ENCODE results near the gene SLC25A46. TPM values are rescaled to one million over a fixed set of nuclear protein-coding genes. Genes with fewer than 3 reads are reported as not detected.

Gene SLC25A46
- total RNA-seq, 1 experiment from 2014 or later: 99.9 TPM

DNA sequence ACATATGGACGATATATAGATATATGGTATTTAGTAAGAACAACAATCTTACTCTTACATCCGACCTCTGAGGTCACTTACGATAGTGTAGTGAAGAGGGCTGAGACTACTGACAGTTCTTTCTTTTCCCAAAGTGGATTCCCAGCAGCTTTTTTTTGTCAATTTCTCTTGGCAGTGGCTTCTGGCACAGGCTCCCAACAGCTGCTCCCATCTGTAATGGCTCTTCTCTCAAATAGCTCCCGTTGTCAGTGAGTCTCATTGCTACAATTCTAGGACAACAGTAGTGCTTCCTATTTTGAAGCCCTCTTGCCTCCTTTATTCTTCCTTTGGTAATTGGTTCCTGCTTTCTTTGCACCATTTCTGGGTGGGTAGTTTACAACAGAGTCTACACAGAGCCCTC, 68.4 kb downstream of the SLC25A46 start:
- Histone ChIP-seq H3K9me3 (peaks cover 25% of the 10 kb centered on the region), H3K36me3 (no peaks in the 10 kb centered on the region), H3K27me3 (no peaks in the 10 kb centered on the region), H3K4me3 (no peak overlapping the region)
- DNase-seq: peak; percentile 42

DNA sequence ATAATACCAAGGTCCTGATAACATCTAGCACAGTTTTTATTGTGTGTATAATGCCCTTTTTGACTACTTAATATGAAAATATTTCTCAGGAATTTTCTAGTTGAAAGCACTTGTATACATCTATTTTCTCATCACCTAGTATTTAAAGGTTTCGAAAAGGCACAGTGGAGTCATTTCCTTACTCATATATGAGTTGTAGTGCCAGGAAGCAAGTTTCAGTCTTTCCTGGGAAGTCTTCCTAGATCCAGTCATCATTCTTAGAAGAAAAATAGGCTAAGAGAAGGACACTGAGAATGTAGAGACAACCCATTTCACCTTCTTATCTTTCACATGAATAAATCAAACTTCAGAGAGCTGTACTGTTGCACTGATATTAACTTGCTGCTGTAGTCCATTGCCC, 70.2 kb downstream of the SLC25A46 start:
- Histone ChIP-seq H3K27me3 (no peaks in the 10 kb centered on the region), H3K36me3 (no peaks in the 10 kb centered on the region), H3K4me3 (no peak overlapping the region), H3K9me3 (peaks cover 21% of the 10 kb centered on the region)
- no peak for DNase-seq

Other genes with a start within 250 kb of the SLC25A46 start
- gene TMEM232, start 12.3 kb upstream of the SLC25A46 start, total RNA-seq (2014; rRNA removed; shearing (Covaris generic); ENCODE audit: low replicate concordance): 2.6 TPM in 1 of 2 replicates, not detected in the other